C1 segment of cervical spinal cord (tissue), 14 donors: ENCODE results near the gene PATL2.
"Not testable (repeated sequence)": the region's sequence is repeated elsewhere in the genome, so short reads cannot be mapped to it uniquely, and the experiment has no call there.

Source experiments
- DNase-seq, 14 donors: peaks; one replicate each; lab custom pipeline; 2025; lab: John Stamatoyannopoulos, UW

Gene PATL2

DNA sequence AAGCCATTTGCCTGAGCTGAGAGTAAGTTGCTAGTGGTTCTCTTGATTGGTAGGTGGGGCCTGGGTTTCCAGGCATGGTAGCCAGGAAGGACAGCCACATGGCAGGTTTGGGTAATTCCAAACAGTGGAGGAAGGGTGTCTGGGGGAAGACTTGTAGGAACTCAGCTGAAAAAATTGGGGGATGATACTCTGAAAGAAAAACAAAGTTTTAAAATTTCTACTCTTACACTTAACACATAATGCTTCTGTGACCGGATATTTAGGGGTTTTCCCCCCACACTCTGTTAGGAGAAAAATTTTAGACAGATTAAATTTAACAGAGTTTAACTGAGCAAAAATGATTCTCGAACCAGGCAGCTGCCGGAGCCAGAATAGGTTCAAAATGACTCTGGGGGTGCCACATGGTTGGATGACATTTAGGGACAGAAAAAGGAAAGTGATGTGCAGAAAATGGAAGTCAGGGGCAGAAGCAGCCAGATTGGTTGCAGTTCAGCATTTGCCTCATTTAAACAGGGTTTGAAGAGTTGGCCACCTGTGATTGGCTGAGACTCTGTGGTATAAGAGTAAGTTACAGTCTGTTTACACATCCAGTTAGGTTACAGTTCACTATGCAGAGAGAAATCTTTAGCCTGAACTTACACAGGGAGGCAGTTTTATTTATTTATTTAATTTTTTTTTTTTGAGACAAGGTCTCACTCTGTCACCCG is 8.3 kb upstream of the PATL2 start:
- no peak for DNase-seq

- DNase-seq = no peak
Observed at GRCh38 chr15:44718927-44719292, 7.8 kb upstream of the PATL2 start.

DNA sequence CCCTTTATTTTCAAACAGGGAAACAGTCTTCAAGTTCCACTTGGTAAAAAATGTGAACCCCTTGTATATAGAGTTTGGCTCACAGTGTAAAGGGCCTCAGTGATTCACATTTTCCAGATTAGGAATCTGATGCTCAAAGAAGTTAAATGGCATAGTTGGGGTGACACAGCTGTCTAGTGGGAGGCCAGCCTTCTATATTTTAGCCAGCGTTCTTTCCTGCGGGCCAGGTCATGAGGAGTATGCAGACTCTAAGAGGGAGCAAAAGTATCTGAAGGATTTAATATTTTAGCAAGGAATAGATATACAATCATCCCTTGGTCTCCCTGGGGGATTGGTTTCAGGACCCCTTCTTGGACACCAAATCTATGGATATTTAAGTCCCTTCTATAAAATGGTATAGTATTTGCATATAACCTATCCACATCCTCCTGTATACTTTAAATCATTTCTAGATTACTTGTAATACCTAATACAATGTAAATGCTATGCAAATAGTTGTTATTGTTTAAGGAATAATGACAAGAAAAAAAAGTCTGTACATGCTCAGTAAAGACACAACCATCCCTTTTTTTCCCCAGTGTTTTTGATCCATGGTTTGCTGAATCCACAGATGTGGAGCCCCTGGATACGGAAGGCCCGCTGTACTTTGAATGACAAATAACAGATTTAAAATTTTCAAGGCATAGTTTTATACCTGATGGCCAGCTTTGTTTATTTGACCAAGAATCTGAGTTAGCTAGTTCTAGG is 7.2 kb upstream of the PATL2 start:
- no peak for DNase-seq

GRCh38 chr15:44716983-44717602 is 6.0 kb upstream of the PATL2 start:
- no peak for DNase-seq

DNA sequence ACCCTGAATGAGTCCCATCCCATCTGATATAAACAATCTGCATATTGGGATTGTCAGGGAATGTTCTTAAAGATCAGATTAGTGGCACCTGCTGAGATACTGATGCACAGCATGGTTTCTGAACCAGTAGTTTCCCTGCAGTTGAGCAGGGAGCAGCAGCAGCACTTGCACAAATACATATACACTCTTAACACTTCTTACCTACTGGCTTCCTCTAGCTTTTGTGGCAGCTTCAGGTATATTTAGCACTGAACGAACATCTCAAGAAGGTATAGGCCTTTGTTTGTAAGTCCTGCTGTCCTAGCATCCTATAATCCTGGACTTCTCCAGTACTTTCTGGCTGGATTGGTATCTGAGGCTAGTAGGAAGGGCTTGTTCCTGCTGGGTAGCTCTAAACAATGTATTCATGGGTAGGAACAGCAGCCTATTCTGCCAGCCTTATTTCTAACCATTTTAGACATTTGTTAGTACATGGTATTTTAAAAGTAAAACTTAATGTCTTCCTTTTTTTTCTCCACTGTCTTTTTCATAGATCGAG is 4.7 kb upstream of the PATL2 start:
- no peak for DNase-seq

GRCh38 chr15:44715142-44715796 is 4.1 kb upstream of the PATL2 start:
- no peak for DNase-seq

- DNase-seq = peak in 1 of 14 donors; percentile 10
Observed at GRCh38 chr15:44713006-44713966, 2.2 kb upstream of the PATL2 start.

DNA sequence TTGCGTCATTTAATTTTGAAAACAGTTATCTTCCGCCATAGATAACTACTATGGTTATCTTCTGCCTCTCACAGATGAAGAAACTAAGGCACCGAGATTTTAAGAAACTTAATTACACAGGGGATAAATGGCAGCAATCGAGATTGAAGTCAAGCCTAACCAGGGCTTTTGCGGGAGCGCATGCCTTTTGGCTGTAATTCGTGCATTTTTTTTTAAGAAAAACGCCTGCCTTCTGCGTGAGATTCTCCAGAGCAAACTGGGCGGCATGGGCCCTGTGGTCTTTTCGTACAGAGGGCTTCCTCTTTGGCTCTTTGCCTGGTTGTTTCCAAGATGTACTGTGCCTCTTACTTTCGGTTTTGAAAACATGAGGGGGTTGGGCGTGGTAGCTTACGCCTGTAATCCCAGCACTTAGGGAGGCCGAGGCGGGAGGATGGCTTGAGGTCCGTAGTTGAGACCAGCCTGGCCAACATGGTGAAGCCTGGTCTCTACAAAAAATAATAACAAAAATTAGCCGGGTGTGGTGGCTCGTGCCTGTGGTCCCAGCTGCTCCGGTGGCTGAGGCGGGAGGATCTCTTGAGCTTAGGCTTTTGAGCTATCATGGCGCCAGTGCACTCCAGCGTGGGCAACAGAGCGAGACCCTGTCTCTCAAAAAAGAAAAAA is 1.4 kb upstream of the PATL2 start:
- peak in 12 of 14 donors; percentile 19 to 59 (median 35) for DNase-seq

- peak in 10 of 14 donors; percentile 20 to 82 (median 70) for DNase-seq
Observed at GRCh38 chr15:44711743-44712345, 721 bp upstream of the PATL2 start.

- DNase-seq = peak in 5 of 14 donors; percentile 7 to 34 (median 19)
Observed at GRCh38 chr15:44710236-44711095, 657 bp downstream of the PATL2 start.

GRCh38 chr15:44706946-44707636 is 4.0 kb downstream of the PATL2 start:
- DNase-seq = no peak

- no peak for DNase-seq
Observed at GRCh38 chr15:44706401-44706800, 4.7 kb downstream of the PATL2 start.

- DNase-seq = no peak
Observed at GRCh38 chr15:44705986-44706385, 5.1 kb downstream of the PATL2 start.

GRCh38 chr15:44700676-44701075 is 10.4 kb downstream of the PATL2 start:
- not testable (repeated sequence) for DNase-seq

- DNase-seq = no peak
Observed at GRCh38 chr15:44698641-44699040, 12.5 kb downstream of the PATL2 start.

DNA sequence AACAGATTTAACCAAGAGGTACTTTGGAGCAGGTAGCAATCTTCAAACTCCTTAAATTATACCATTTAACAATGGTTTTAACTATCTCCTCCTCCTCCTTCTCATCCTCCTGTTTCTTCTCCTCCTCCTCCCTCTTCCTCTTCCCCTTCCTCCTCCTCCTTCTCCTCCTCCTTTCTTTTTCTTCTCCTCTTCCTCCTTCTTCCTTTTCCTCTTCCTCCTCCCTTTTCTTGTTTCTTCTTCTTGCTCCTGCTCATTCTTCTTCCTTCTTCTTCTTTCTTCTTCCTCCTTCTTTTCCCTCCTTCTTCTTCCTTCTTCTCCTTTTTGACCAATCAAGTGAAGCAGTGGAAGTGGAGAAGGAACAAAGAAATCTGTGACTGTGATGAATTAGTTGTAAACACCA is 14.1 kb downstream of the PATL2 start:
- DNase-seq = no peak

DNA sequence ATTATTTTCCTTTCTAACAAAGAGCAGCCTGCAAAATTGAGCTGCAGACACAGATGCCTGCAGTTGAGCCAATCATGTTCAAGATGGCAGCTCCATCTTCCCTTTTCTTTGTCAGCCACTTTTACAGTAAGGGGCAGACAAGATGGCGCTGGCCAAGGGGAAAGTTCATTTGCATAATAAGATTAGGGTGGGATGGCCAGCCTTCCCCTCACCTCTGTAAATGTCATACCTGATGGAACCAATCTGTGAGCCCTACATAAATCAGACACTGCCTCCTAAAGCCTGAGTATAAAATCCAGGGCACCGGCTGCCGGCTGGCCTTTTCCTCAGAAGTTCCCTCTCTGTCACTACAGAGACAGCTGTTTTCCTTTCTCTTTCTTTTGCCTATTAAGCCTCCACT is 15.8 kb downstream of the PATL2 start:
- no peak for DNase-seq

DNA sequence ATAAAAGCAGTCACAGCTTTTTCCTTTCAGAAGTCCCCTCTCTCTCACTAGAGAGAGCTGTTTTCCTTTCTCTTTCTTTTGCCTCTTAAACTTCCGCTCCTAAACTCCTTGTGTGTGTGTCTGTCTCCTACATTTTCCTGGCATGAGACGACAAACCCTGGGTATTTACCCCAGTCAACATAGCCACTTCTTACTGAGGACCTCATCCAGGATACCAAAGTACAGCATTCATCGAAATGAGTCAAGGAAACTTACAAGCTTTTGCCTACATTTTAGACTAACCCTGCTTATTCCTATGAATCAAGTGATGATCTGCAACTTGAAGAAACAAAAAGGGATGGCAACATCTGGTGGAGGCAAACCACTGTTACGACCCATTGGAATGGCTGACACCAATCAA is 16.7 kb downstream of the PATL2 start:
- no peak for DNase-seq
